ENCODE results near the gene AGPS.

- no peak for TF ChIP-seq SIN3A (IDR thresholded peaks at IDR 0.05; ENCODE audit: borderline replicate concordance, insufficient read depth, low read length)
- TF ChIP-seq POLR2AphosphoS5 (IDR thresholded peaks at IDR 0.05; ENCODE audit: low read depth, low read length): no peak
- no peak for TF ChIP-seq TAF1 (IDR thresholded peaks at IDR 0.05; ENCODE audit: borderline replicate concordance, insufficient read depth, low read length)
Measured at GRCh38 chr2:177403838-177404237, 11.3 kb downstream of the AGPS start.
